Osteocyte (in vitro differentiated cells): Measurements from ENCODE around the gene INO80E. TPM values are rescaled to one million over a fixed set of nuclear protein-coding genes. Genes with fewer than 3 reads are reported as not detected.

Source experiments
- DNase-seq: peaks from one replicate; pipeline ENCODE4 v3.0.0; 2021; ENCODE audit warnings: mixed read lengths; ENCODE audit not compliant: unreplicated experiment; ENCODE audit errors: extremely low spot score
- H3K27ac Mint-ChIP-seq: one replicate; pipeline ENCODE4 v1.8.0; 2021; ENCODE audit warnings: mild to moderate bottlenecking, mixed read lengths; ENCODE audit not compliant: unreplicated experiment
- H3K27me3 Mint-ChIP-seq: one replicate; pipeline ENCODE4 v1.8.0; 2021; ENCODE audit warnings: mixed read lengths; ENCODE audit not compliant: unreplicated experiment
- H3K36me3 Mint-ChIP-seq: one replicate; pipeline ENCODE4 v1.8.0; 2021; ENCODE audit warnings: mixed read lengths; ENCODE audit not compliant: unreplicated experiment
- H3K4me1 Mint-ChIP-seq: one replicate; pipeline ENCODE4 v1.8.0; 2021; ENCODE audit warnings: mixed read lengths; ENCODE audit not compliant: unreplicated experiment
- H3K4me3 Mint-ChIP-seq: one replicate; pipeline ENCODE4 v1.8.0; 2021; ENCODE audit warnings: mild to moderate bottlenecking, moderate library complexity, mixed read lengths; ENCODE audit not compliant: unreplicated experiment
- H3K9me3 Mint-ChIP-seq: one replicate; pipeline ENCODE4 v1.8.0; 2021; ENCODE audit warnings: mixed read lengths; ENCODE audit not compliant: unreplicated experiment
- total RNA-seq: library from RNA; stranded (reverse); gene quantifications from 2 replicates; pipeline ENCODE4 v1.2.1, GENCODE V29; 2021
- TF ChIP-seq, protein P1 (sequence below): fragments of 200-600 bp; sonication (generic); IDR thresholded peaks from 2 replicates; pipeline ENCODE4 v1.5.0; 2021; ENCODE audit warnings: antibody characterized with exemption, mild to moderate bottlenecking, moderate library complexity

The INO80E gene
- total RNA-seq, 1 donor from 2014 or later: 77.0 TPM

DNA sequence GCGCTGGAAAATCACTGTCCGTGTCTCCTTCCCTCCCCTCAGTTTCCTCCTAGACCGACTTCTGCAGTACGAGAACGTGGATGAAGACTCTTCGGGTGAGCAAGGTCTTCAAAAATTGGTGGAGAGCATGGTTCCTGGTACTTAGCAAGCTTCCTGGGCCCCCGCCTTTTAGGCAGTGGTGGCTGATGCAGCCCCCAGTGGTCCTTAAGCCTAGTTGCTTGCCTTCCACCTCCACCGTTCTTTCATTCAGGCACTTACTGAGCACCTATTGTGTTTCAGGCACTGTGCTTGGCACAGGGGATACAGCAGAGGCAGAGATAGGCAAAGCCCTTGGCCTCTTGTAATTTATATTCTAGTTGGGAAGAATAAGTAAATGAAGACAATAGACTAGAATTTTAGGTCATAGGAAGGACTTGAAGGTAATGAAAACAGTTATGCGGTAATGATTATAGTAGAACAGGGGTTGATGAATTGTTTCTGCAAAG is 767 bp downstream of the INO80E start:
- TF ChIP-seq, protein P1, sequence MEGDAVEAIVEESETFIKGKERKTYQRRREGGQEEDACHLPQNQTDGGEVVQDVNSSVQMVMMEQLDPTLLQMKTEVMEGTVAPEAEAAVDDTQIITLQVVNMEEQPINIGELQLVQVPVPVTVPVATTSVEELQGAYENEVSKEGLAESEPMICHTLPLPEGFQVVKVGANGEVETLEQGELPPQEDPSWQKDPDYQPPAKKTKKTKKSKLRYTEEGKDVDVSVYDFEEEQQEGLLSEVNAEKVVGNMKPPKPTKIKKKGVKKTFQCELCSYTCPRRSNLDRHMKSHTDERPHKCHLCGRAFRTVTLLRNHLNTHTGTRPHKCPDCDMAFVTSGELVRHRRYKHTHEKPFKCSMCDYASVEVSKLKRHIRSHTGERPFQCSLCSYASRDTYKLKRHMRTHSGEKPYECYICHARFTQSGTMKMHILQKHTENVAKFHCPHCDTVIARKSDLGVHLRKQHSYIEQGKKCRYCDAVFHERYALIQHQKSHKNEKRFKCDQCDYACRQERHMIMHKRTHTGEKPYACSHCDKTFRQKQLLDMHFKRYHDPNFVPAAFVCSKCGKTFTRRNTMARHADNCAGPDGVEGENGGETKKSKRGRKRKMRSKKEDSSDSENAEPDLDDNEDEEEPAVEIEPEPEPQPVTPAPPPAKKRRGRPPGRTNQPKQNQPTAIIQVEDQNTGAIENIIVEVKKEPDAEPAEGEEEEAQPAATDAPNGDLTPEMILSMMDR: no peak
- Mint-ChIP-seq H3K27me3 (no peaks in the 10 kb centered on the region), H3K9me3 (no peaks in the 10 kb centered on the region), H3K36me3 (no peaks in the 10 kb centered on the region), H3K4me1 (peaks cover 23% of the 10 kb centered on the region), H3K4me3 (peak overlapping the region; percentile 99), H3K27ac (peak overlapping the region; percentile 95)
- no peak for DNase-seq

DNA sequence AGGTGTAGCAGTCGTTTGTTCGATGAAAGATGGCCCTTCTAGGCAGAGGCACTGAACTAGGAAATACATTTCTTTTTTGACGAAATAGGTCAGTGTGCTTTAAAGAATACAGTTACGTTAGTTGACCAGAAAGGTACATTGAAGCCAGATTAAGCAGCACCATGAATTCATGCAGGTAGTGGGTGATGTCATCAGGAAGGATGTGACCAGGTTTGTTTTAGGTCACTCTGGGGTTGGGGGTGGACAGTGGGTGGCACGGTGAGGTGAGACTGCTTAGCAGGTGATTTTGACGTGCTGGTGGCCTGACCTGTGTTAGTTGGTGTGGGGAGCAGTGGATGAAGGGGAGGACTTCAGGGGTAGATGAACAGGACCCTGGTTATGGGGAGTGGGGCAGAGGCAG is 3.6 kb downstream of the INO80E start:
- peaks cover 18% of the 10 kb centered on the region for H3K4me1 Mint-ChIP-seq
- TF ChIP-seq, protein P1: no peak
- no peak overlapping the region for H3K27ac Mint-ChIP-seq
- DNase-seq: no peak
- H3K9me3 Mint-ChIP-seq: no peaks in the 10 kb centered on the region
- H3K27me3 Mint-ChIP-seq: no peaks in the 10 kb centered on the region
- H3K36me3 Mint-ChIP-seq: peaks cover 3% of the 10 kb centered on the region
- no peak overlapping the region for H3K4me3 Mint-ChIP-seq

DNA sequence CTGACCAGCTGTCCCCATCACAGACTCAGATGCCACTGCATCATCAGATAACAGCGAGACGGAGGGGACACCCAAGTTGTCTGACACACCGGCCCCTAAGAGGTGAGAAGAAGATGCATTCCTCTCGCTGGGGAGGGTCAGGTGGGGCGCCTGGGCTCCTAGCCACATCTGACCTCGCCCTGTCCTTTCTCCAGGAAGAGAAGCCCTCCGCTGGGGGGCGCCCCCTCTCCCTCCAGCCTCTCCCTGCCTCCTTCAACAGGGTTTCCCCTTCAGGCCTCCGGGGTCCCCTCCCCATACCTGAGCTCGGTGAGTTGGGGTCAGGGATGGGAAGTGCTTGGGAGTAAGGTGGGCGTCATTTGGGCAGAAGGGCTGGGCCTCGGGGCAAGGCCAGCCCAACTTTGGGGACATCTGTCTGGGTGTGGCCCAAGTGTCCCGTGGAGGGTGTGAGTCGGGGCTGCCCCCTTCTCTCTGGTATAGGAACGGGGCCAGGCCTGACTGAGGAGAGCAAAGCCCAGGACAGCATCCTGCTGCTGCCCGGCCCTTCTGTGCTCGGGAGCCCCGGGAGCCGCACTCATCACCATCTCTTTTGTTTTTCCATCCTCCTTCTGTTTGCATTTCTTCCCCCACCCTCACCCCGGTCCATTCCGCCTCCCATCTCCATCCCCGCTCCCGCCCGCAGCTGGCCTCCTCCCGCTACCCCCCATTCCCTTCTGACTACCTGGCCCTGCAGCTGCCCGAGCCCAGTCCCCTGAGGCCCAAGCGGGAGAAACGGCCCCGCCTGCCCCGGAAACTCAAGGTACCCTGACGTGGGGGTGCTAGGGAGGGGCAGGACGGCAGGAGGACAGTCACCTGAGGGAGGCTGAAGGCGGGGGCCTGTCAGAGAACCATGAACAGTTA is 4.9 kb downstream of the INO80E start:
- H3K27ac Mint-ChIP-seq: peak overlapping the region; percentile 4

DNA sequence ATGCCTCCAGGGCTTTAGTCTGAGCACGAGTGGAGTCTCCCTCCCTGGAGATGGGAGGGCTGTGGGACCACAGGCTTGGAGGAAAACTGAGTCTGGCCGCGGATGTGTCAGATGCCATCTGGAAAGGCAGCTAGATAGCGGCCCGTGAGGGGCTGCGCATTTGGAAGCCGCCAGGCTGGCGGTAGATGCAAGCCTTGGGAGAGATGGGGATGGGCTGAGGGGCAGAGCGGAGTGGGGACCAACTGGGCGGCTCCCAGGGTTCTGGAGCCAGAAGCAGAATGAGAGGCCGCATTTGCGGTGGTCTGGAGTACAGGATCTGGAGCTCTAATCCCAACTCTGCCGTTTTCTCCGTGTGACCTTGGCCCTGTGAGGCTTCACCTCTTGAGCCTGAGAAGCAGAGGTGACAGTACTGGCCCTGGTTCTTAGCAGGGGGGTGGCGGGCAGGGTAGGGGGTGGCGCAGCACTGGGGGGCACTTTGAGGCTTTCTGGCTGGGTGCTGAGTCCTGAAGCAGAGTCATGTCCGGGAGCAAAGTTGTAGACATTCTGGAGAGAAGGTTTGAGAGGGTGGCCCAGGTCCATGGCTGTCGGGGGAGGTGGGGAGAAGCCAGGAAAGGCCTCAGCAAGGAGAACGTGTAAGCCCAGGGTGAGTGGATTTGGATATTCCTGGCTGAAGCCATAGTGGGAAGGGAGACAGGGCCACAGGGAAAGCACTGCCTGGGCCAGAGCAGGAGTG is 6.7 kb downstream of the INO80E start:
- TF ChIP-seq, protein P1: no peak
- DNase-seq: peak; percentile 83
- H3K36me3 Mint-ChIP-seq: peaks cover 3% of the 10 kb centered on the region
- no peaks in the 10 kb centered on the region for H3K9me3 Mint-ChIP-seq
- H3K4me1 Mint-ChIP-seq: peaks cover under 1% of the 10 kb centered on the region
- no peak overlapping the region for H3K4me3 Mint-ChIP-seq
- no peak overlapping the region for H3K27ac Mint-ChIP-seq
- H3K27me3 Mint-ChIP-seq: no peaks in the 10 kb centered on the region

More for the DNA sequence above, 4.9 kb downstream of the INO80E start:
- Mint-ChIP-seq H3K4me1 (peaks cover 11% of the 10 kb centered on the region), H3K36me3 (peaks cover 3% of the 10 kb centered on the region), H3K4me3 (no peak overlapping the region), H3K9me3 (no peaks in the 10 kb centered on the region), H3K27me3 (no peaks in the 10 kb centered on the region)
- no peak for DNase-seq
- TF ChIP-seq, protein P1: no peak
